CD4-positive, alpha-beta T cell (primary cell): Measurements from ENCODE around the gene RNF222. TPM values are rescaled to one million over a fixed set of nuclear protein-coding genes. Genes with fewer than 3 reads are reported as not detected.

Experiments
- ATAC-seq: fragments of 200-7000 bp; cut with Tn5 transposase; one replicate; pipeline ENCODE4 v1.10.0; 2022; ENCODE audit warnings: mild to moderate bottlenecking; ENCODE audit not compliant: poor library complexity
- CTCF ChIA-PET: fragments of 350-600 bp; sonication (Branson Sonifier 250); formaldehyde crosslinking; loops from one replicate; lab custom pipeline; 2021; ENCODE audit warnings: antibody characterized with exemption, inconsistent platforms; lab: Charles Lee
- POLR2A ChIA-PET: fragments of 350-600 bp; sonication (Branson Sonifier 250); formaldehyde crosslinking; loops from one replicate; lab custom pipeline; 2021; ENCODE audit warnings: antibody characterized with exemption, inconsistent platforms; lab: Charles Lee
- DNase-seq, 14 experiments: peaks; one replicate each; pipeline ENCODE4 v3.0.0-alpha.2; 2013 to 2020; ENCODE audit warnings: mixed read lengths in 2 of 14
- H3K27ac ChIP-seq, 2 donors: one replicate each; pipeline versions ENCODE4 v1.5.1 to v1.7.0; 2013; ENCODE audit warnings: low read length in 2 of 2, low read depth in 1 of 2, mild to moderate bottlenecking in 1 of 2
- H3K27me3 ChIP-seq, 2 experiments: 1 replicate in 1 of 2; 2 replicates in 1 of 2; pipeline versions ENCODE4 v1.6.1 to v1.7.0; 2013; ENCODE audit warnings: low read length in 2 of 2, control low read depth in 1 of 2, mild to moderate bottlenecking in 1 of 2, moderate library complexity in 1 of 2; ENCODE audit not compliant: insufficient read depth in 2 of 2, control insufficient read depth in 1 of 2
- H3K36me3 ChIP-seq: one replicate; pipeline ENCODE4 v1.6.1; 2013; ENCODE audit warnings: low read length, control low read depth; ENCODE audit not compliant: insufficient read depth
- H3K4me1 ChIP-seq: one replicate; pipeline ENCODE4 v1.6.1; 2013; ENCODE audit warnings: low read length, control low read depth; ENCODE audit not compliant: insufficient read depth
- H3K4me3 ChIP-seq: one replicate; pipeline ENCODE4 v1.5.1; 2013; ENCODE audit warnings: mild to moderate bottlenecking, low read length, moderate library complexity
- H3K9me3 ChIP-seq, 2 experiments: 1 replicate in 1 of 2; 2 replicates in 1 of 2; pipeline versions ENCODE4 v1.6.1 to v1.7.0; 2013; ENCODE audit warnings: low read length in 2 of 2, mild to moderate bottlenecking in 2 of 2, control low read depth in 1 of 2, moderate library complexity in 1 of 2; ENCODE audit not compliant: control insufficient read depth in 1 of 2, insufficient read depth in 1 of 2
- H3K27ac Mint-ChIP-seq: one replicate; pipeline ENCODE4 v1.8.0; 2020; ENCODE audit warnings: mixed read lengths
- H3K27me3 Mint-ChIP-seq: one replicate; pipeline ENCODE4 v1.8.0; 2021; ENCODE audit warnings: mixed read lengths
- H3K36me3 Mint-ChIP-seq: one replicate; pipeline ENCODE4 v1.8.0; 2021; ENCODE audit warnings: low read depth, mixed read lengths
- H3K4me1 Mint-ChIP-seq: one replicate; pipeline ENCODE4 v1.8.0; 2021; ENCODE audit warnings: low read depth, mixed read lengths
- H3K4me3 Mint-ChIP-seq: one replicate; pipeline ENCODE4 v1.8.0; 2020; ENCODE audit warnings: mild to moderate bottlenecking, mixed read lengths
- H3K9me3 Mint-ChIP-seq: one replicate; pipeline ENCODE4 v1.8.0; 2020; ENCODE audit warnings: mixed read lengths
- intact Hi-C, 2 experiments: fragments of 100-400 bp; cut with DNase I in 1 of 2; cut with micrococcal nuclease in 1 of 2; formaldehyde crosslinking; loops; one replicate each; pipeline versions ENCODE4 v1.15.1 to v1.9.0; 2023 to 2025; cut with DNase I, micrococcal nuclease
- total RNA-seq, 174 experiments: library from RNA in 2 of 174; stranded (reverse) in 2 of 174; gene quantifications; one replicate each; pipeline ENCODE4 v1.2.3 and lab custom pipeline; 2021 to 2026
- TF ChIP-seq, protein P1 (sequence below): fragments of 200-600 bp; IDR thresholded peaks from one replicate; pipeline ENCODE4 v1.8.0; 2022; ENCODE audit warnings: antibody characterized with exemption, mild to moderate bottlenecking

The RNF222 gene
- total RNA-seq, 2 experiments from 2014 or later = 1.2 TPM

GRCh38 chr17:8443756-8444155 lies 46.1 kb upstream of the RNF222 start:
- Mint-ChIP-seq H3K27me3 (no peaks in the 10 kb centered on the region), H3K36me3 (peaks cover 85% of the 10 kb centered on the region), H3K4me1 (peaks cover 66% of the 10 kb centered on the region), H3K4me3 (no peak overlapping the region), H3K9me3 (no peaks in the 10 kb centered on the region), H3K27ac (no peak overlapping the region)
- Histone ChIP-seq H3K9me3 (no peaks in the 10 kb centered on the region), H3K4me1 (peaks cover 17% of the 10 kb centered on the region), H3K27ac (no peak overlapping the region), H3K4me3 (no peak overlapping the region), H3K27me3 (no peaks in the 10 kb centered on the region), H3K36me3 (peaks cover 59% of the 10 kb centered on the region)
- intact Hi-C loops = no loop called here
- ChIA-PET CTCF (no interaction called here), POLR2A (no interaction called here)
- DNase-seq (no peak), ATAC-seq (no peak)
- TF ChIP-seq, protein P1, sequence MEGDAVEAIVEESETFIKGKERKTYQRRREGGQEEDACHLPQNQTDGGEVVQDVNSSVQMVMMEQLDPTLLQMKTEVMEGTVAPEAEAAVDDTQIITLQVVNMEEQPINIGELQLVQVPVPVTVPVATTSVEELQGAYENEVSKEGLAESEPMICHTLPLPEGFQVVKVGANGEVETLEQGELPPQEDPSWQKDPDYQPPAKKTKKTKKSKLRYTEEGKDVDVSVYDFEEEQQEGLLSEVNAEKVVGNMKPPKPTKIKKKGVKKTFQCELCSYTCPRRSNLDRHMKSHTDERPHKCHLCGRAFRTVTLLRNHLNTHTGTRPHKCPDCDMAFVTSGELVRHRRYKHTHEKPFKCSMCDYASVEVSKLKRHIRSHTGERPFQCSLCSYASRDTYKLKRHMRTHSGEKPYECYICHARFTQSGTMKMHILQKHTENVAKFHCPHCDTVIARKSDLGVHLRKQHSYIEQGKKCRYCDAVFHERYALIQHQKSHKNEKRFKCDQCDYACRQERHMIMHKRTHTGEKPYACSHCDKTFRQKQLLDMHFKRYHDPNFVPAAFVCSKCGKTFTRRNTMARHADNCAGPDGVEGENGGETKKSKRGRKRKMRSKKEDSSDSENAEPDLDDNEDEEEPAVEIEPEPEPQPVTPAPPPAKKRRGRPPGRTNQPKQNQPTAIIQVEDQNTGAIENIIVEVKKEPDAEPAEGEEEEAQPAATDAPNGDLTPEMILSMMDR = no peak

DNA sequence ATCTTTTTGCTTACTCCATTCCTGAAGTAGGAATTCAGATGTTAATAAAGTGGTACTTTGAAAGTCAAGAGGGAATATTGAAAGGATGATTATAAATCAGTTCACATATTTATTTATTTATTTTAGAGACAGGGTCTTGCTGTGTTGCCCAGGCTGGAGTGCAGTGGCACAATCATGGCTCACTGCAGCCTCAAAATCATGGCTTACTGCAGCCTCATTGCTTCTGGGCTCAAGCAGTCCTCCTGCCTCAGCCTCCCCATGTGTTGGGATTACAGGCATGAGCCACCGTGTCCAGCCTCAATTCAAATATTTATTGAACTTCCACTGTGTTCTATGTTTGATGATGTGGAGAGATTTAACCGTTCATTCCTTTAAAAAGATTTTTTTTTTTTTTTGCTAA lies 44.7 kb upstream of the RNF222 start:
- Histone ChIP-seq H3K4me1 (peaks cover 28% of the 10 kb centered on the region), H3K36me3 (peaks cover 48% of the 10 kb centered on the region)
- no peak overlapping the region for H3K4me3 Mint-ChIP-seq

DNA sequence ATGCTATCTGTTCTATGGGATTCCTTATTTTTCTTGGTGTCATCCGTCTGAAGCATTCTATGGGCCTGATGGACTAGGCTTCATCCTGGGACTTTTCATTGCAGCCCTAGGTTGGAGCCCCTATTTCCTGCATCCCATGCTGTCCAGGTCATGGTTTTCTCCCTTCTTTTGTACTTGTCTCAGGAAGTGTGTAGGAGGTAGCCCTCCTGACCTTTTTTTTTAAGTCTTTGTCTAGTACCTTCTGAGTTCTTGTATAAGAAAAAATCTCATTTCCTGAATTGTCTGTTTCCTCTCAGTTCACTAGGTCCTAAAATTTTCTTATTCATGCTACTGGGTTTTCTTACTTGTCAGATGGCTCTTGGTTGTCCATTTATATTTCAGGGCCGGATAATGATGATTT lies 44.1 kb upstream of the RNF222 start:
- peak overlapping the region; percentile 2 for H3K27ac Mint-ChIP-seq
- H3K4me1 Mint-ChIP-seq = peaks cover 82% of the 10 kb centered on the region
- no peaks in the 10 kb centered on the region for H3K9me3 Mint-ChIP-seq
- TF ChIP-seq, protein P1 = no peak
- DNase-seq (no peak), ATAC-seq (no peak)
- H3K36me3 ChIP-seq = peaks cover 43% of the 10 kb centered on the region
- intact Hi-C loops = no loop called here
- H3K4me3 ChIP-seq = no peak overlapping the region
- H3K27ac ChIP-seq = no peak overlapping the region
- ChIA-PET POLR2A (interaction anchor here (0.7 to 1.0 kb wide), 2 partner anchors 49 to 756 kb away, joined by 3 read pairs; no protein-coding TSS in a partner anchor), CTCF (interaction anchor here (1.2 kb wide), 1 partner anchor 58 kb away, joined by 4 read pairs; no protein-coding TSS in a partner anchor)
- H3K36me3 Mint-ChIP-seq = peaks cover 70% of the 10 kb centered on the region
- H3K4me3 Mint-ChIP-seq = peak overlapping the region; percentile 5
- H3K9me3 ChIP-seq = no peaks in the 10 kb centered on the region
- no peaks in the 10 kb centered on the region for H3K27me3 Mint-ChIP-seq
- no peaks in the 10 kb centered on the region for H3K27me3 ChIP-seq
- peaks cover 32% of the 10 kb centered on the region for H3K4me1 ChIP-seq

More for the DNA sequence above, 44.7 kb upstream of the RNF222 start:
- Mint-ChIP-seq H3K4me1 (peaks cover 80% of the 10 kb centered on the region), H3K9me3 (no peaks in the 10 kb centered on the region), H3K36me3 (peaks cover 74% of the 10 kb centered on the region), H3K27me3 (no peaks in the 10 kb centered on the region), H3K27ac (peak overlapping the region; percentile 2)
- intact Hi-C loops = no loop called here
- Histone ChIP-seq H3K27me3 (no peaks in the 10 kb centered on the region), H3K27ac (no peak overlapping the region), H3K4me3 (no peak overlapping the region), H3K9me3 (no peaks in the 10 kb centered on the region)
- no peak for ATAC-seq
- ChIA-PET CTCF (no interaction called here), POLR2A (no interaction called here)
- DNase-seq = no peak
- TF ChIP-seq, protein P1 = no peak
